HepG2 (cell line): Measurements from ENCODE around the gene ZNF3. TPM values are rescaled to one million over a fixed set of nuclear protein-coding genes. Genes with fewer than 3 reads are reported as not detected.
A peak's percentile ranks its signal among the peaks of the same experiment; 100 is the strongest.

Experiments used
- CSRNP1 ChIP-seq: sonication (generic); formaldehyde crosslinking; IDR thresholded peaks from 2 replicates; pipeline ENCODE4 v1.8.1; 2023; ENCODE audit warnings: mild to moderate bottlenecking, missing genetic modification reagents
- EP300 ChIP-seq, 3 experiments: sonication (generic) in 1 of 3; formaldehyde crosslinking in 1 of 3; IDR thresholded peaks; 2 replicates each; pipeline versions ENCODE4 v1.5.1 to v1.6.1; 2011 to 2020; ENCODE audit warnings: low read depth in 2 of 3, low read length in 2 of 3, borderline replicate concordance in 1 of 3, improper control_type of control experiment in 1 of 3, mild to moderate bottlenecking in 1 of 3, missing genetic modification reagents in 1 of 3, moderate library complexity in 1 of 3
- KDM6A ChIP-seq: IDR thresholded peaks from 2 replicates; pipeline ENCODE4 v1.6.1; 2016; ENCODE audit warnings: low read depth
- KIAA2018 ChIP-seq: sonication (generic); formaldehyde crosslinking; IDR thresholded peaks from 2 replicates; pipeline ENCODE4 v1.5.0; 2020; ENCODE audit warnings: mild to moderate bottlenecking, missing genetic modification reagents, borderline replicate concordance
- ONECUT2 ChIP-seq: sonication (generic); formaldehyde crosslinking; IDR thresholded peaks from 2 replicates; pipeline ENCODE4 v1.4.0; 2020; ENCODE audit warnings: missing genetic modification reagents
- PAX8 ChIP-seq: sonication (generic); formaldehyde crosslinking; IDR thresholded peaks from 2 replicates; pipeline ENCODE4 v1.8.0; 2022; ENCODE audit warnings: mild to moderate bottlenecking, missing genetic modification reagents, borderline replicate concordance
- POLR2G ChIP-seq: fragments of 200-400 bp; formaldehyde crosslinking; IDR thresholded peaks from 2 replicates; pipeline ENCODE4 v1.6.1; 2018; ENCODE audit warnings: mild to moderate bottlenecking, low read depth, low read length, moderate library complexity
- TBL1XR1 ChIP-seq: fragments of 150-350 bp; IDR thresholded peaks from 2 replicates; pipeline ENCODE4 v1.6.1; 2014; ENCODE audit warnings: borderline replicate concordance, low read length; ENCODE audit not compliant: partially characterized antibody
- THAP8 ChIP-seq: sonication (generic); formaldehyde crosslinking; IDR thresholded peaks from 2 replicates; pipeline ENCODE4 v1.5.1; 2020; ENCODE audit warnings: missing genetic modification reagents, mild to moderate bottlenecking, borderline replicate concordance
- TRIM24 ChIP-seq: sonication (generic); formaldehyde crosslinking; IDR thresholded peaks from 2 replicates; pipeline ENCODE4 v1.8.0; 2022; ENCODE audit warnings: mild to moderate bottlenecking, missing genetic modification reagents
- ZMYM2 ChIP-seq: sonication (generic); formaldehyde crosslinking; IDR thresholded peaks from 2 replicates; pipeline ENCODE4 v1.8.0; 2022; ENCODE audit warnings: mild to moderate bottlenecking, missing genetic modification reagents
- ZNF275 ChIP-seq: sonication (generic); formaldehyde crosslinking; IDR thresholded peaks from 2 replicates; pipeline ENCODE4 v1.8.0; 2022; ENCODE audit warnings: missing genetic modification reagents, mild to moderate bottlenecking, inconsistent platforms, borderline replicate concordance
- ZNF276 ChIP-seq: sonication (generic); formaldehyde crosslinking; IDR thresholded peaks from 2 replicates; pipeline ENCODE4 v1.4.0; 2020; ENCODE audit warnings: mild to moderate bottlenecking, low read depth, missing genetic modification reagents
- ZSCAN31 ChIP-seq: sonication (generic); formaldehyde crosslinking; IDR thresholded peaks from 2 replicates; pipeline ENCODE4 v1.5.0; 2020; ENCODE audit warnings: low read depth, mild to moderate bottlenecking, missing genetic modification reagents
- polyA plus RNA-seq, 8 experiments: library from polyadenylated mRNA; depleted of rRNA in 3 of 8; stranded (reverse) in 7 of 8; unstranded in 1 of 8; fragments of >200 nt; fragmentation: Illumina TruSeq in 4 of 8; extraction: Trizol in 4 of 8; gene quantifications; 2 replicates each; pipeline versions ENCODE4 v1.2.1 to v1.2.3, GENCODE V29; 2011 to 2016; ENCODE audit warnings: low read depth in 4 of 8, missing spikeins in 1 of 8, mixed read lengths in 1 of 8; ENCODE audit not compliant: insufficient read depth in 1 of 8
- total RNA-seq, 5 experiments: library from RNA; depleted of rRNA; stranded (reverse); fragments of >200 nt; fragmentation: Illumina TruSeq; extraction: Trizol; gene quantifications; 2 replicates each; pipeline ENCODE4 v1.2.3, GENCODE V29; 2016; ENCODE audit warnings: low read depth in 1 of 5

The ZNF3 gene
- total and polyA plus RNA-seq, 2 of the 13 experiments (the other 11 are each of a cell fraction or from before 2014, with no cell fraction given): 33.7 to 56.9 TPM

GRCh38 chr7:100126239-100126930, 44.9 kb upstream of the ZNF3 start (continued):
- no peak for TF ChIP-seq KIAA2018
- 0 out of 2 replicates have a peak, but pooled peaks have one; percentile 1 for TF ChIP-seq ZNF276 (CRISPR knock-in tag)
- TF ChIP-seq POLR2G: no peak
- TF ChIP-seq TRIM24 (CRISPR knock-in tag): no peak
- no peak for TF ChIP-seq CSRNP1 (CRISPR knock-in tag)
- no peak for TF ChIP-seq TBL1XR1
- TF ChIP-seq ZSCAN31 (CRISPR knock-in tag): no peak; the same call in 1 of the 2 replicates
- no peak for TF ChIP-seq EP300 (IDR thresholded peaks at IDR 0.05; ENCODE audit: low read depth in 2 of 2, low read length in 2 of 2)
- TF ChIP-seq EP300 (CRISPR knock-in tag; IDR thresholded peaks at IDR 0.05; ENCODE audit: borderline replicate concordance): no peak
- TF ChIP-seq THAP8 (CRISPR knock-in tag): peak; percentile 52; the same call in 1 of the 2 replicates
- TF ChIP-seq ZMYM2: no peak
- TF ChIP-seq PAX8 (CRISPR knock-in tag): no peak
- no peak for TF ChIP-seq ZNF275 (CRISPR knock-in tag)
- TF ChIP-seq ONECUT2 (CRISPR knock-in tag): no peak
- TF ChIP-seq KDM6A: no peak
